ENCODE data around the gene BTNL8. TPM values are rescaled to one million over a fixed set of nuclear protein-coding genes. Genes with fewer than 3 reads are reported as not detected.
"Not testable (repeated sequence)": the region's sequence is repeated elsewhere in the genome, so short reads cannot be mapped to it uniquely, and the experiment has no call there.

The BTNL8 gene
- total RNA-seq, 2 donors from 2014 or later: not detected

GRCh38 chr5:180889381-180889780 is 9.6 kb upstream of the BTNL8 start:
- ATAC-seq (ENCODE audit: insufficient number of reproducible peaks, low FRiP score, low read depth) (no peak), DNase-seq (ENCODE audit: low spot score) (no peak)
- no peaks in the 10 kb centered on the region for H3K27me3 ChIP-seq (replicated peaks; ENCODE audit: insufficient read depth)
- no peaks in the 10 kb centered on the region for H3K9me3 ChIP-seq
- no peak overlapping the region for H3K27ac ChIP-seq
- TF ChIP-seq, protein P1, sequence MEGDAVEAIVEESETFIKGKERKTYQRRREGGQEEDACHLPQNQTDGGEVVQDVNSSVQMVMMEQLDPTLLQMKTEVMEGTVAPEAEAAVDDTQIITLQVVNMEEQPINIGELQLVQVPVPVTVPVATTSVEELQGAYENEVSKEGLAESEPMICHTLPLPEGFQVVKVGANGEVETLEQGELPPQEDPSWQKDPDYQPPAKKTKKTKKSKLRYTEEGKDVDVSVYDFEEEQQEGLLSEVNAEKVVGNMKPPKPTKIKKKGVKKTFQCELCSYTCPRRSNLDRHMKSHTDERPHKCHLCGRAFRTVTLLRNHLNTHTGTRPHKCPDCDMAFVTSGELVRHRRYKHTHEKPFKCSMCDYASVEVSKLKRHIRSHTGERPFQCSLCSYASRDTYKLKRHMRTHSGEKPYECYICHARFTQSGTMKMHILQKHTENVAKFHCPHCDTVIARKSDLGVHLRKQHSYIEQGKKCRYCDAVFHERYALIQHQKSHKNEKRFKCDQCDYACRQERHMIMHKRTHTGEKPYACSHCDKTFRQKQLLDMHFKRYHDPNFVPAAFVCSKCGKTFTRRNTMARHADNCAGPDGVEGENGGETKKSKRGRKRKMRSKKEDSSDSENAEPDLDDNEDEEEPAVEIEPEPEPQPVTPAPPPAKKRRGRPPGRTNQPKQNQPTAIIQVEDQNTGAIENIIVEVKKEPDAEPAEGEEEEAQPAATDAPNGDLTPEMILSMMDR (IDR thresholded peaks at IDR 0.05): no peak
- H3K36me3 ChIP-seq: no peaks in the 10 kb centered on the region
- no peaks in the 10 kb centered on the region for H3K4me1 ChIP-seq (ENCODE audit: control insufficient read depth in 1 of 2, low read depth in 2 of 2)
- H3K4me3 ChIP-seq: no peak overlapping the region

GRCh38 chr5:180895330-180895729 is 3.6 kb upstream of the BTNL8 start:
- H3K27me3 ChIP-seq (replicated peaks; ENCODE audit: insufficient read depth): not testable (repeated sequence)

GRCh38 chr5:180900178-180900577 is 1.2 kb downstream of the BTNL8 start:
- no peaks in the 10 kb centered on the region for H3K9me3 ChIP-seq
- TF ChIP-seq, protein P1 (IDR thresholded peaks at IDR 0.05): no peak
- no peak for ATAC-seq (ENCODE audit: insufficient number of reproducible peaks, low FRiP score, low read depth)
- no peak overlapping the region for H3K4me3 ChIP-seq
- H3K4me1 ChIP-seq (ENCODE audit: control insufficient read depth in 1 of 2, low read depth in 2 of 2): no peaks in the 10 kb centered on the region
- no peak for DNase-seq (ENCODE audit: low spot score)
- no peak overlapping the region for H3K27ac ChIP-seq
- no peaks in the 10 kb centered on the region for H3K36me3 ChIP-seq
- H3K27me3 ChIP-seq (replicated peaks; ENCODE audit: insufficient read depth): no peaks in the 10 kb centered on the region

More at GRCh38 chr5:180895330-180895729, 3.6 kb upstream of the BTNL8 start:
- not testable (repeated sequence) for H3K9me3 ChIP-seq; H3K27ac ChIP-seq; H3K36me3 ChIP-seq; ATAC-seq (ENCODE audit: insufficient number of reproducible peaks, low FRiP score, low read depth); H3K4me3 ChIP-seq; H3K4me1 ChIP-seq (ENCODE audit: control insufficient read depth in 1 of 2, low read depth in 2 of 2); DNase-seq (ENCODE audit: low spot score)

- Histone ChIP-seq H3K4me3 (no peak overlapping the region), H3K4me1 (ENCODE audit: control insufficient read depth in 1 of 2, low read depth in 2 of 2) (no peaks in the 10 kb centered on the region), H3K9me3 (no peaks in the 10 kb centered on the region), H3K36me3 (no peaks in the 10 kb centered on the region), H3K27me3 (replicated peaks; ENCODE audit: insufficient read depth) (no peaks in the 10 kb centered on the region), H3K27ac (no peak overlapping the region)
- ATAC-seq (ENCODE audit: insufficient number of reproducible peaks, low FRiP score, low read depth) (no peak), DNase-seq (ENCODE audit: low spot score) (no peak)
- TF ChIP-seq, protein P1 (IDR thresholded peaks at IDR 0.05): no peak
Measured at GRCh38 chr5:180901319-180902009, 2.5 kb downstream of the BTNL8 start.

DNA sequence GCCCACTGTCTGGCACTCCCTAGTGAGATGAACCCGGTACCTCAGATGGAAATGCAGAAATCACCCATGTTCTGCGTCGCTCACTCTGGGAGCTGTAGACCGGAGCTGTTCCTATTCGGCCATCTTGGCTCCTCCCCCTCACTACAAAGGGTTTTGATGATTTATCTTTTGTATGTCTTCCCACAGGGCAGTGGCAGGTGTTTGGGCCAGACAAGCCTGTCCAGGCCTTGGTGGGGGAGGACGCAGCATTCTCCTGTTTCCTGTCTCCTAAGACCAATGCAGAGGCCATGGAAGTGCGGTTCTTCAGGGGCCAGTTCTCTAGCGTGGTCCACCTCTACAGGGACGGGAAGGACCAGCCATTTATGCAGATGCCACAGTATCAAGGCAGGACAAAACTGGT is 9.4 kb downstream of the BTNL8 start:
- H3K27ac ChIP-seq: no peak overlapping the region

More for the DNA sequence above, 9.4 kb downstream of the BTNL8 start:
- TF ChIP-seq, protein P1 (IDR thresholded peaks at IDR 0.05): no peak
- Histone ChIP-seq H3K4me3 (no peak overlapping the region), H3K4me1 (ENCODE audit: control insufficient read depth in 1 of 2, low read depth in 2 of 2) (no peaks in the 10 kb centered on the region), H3K9me3 (no peaks in the 10 kb centered on the region), H3K27me3 (replicated peaks; ENCODE audit: insufficient read depth) (no peaks in the 10 kb centered on the region), H3K36me3 (no peaks in the 10 kb centered on the region)
- DNase-seq (ENCODE audit: low spot score) (no peak), ATAC-seq (ENCODE audit: insufficient number of reproducible peaks, low FRiP score, low read depth) (no peak)
